Smooth muscle cell of trachea (primary cell): ENCODE measurements around the gene HSBP1L1. TPM values are rescaled to one million over a fixed set of nuclear protein-coding genes. Genes with fewer than 3 reads are reported as not detected.

Experiments used
- total RNA-seq: library from RNA; depleted of rRNA; stranded (reverse); fragments of >200 nt; gene quantifications from 2 replicates; pipeline ENCODE4 v1.2.1, GENCODE V29; 2014

HSBP1L1 gene
- 4.0 and 5.8 TPM in 2 replicates for total RNA-seq

GRCh38 chr18:79964330-79965118 is at the start of gene HSBP1L1:
Gene HSBP1L1 (plus strand): TSS chr18:79964643. CDS start chr18:79964736, 93 bp downstream.

GRCh38 chr18:79951545-79952455 is 12.6 kb upstream of the HSBP1L1 start, which contains the start of gene SLC66A2:
Gene SLC66A2 (minus strand): TSS chr18:79951653. CDS start chr18:79950926, 727 bp downstream.

GRCh38 chr18:79988451-79989194 is 24.2 kb downstream of the HSBP1L1 start, which contains the start of gene TXNL4A:
Gene TXNL4A (minus strand): TSS chr18:79988563. CDS start chr18:79988392, 171 bp downstream.

Other genes with a start within 250 kb of the HSBP1L1 start
- gene KCNG2, start 166.7 kb upstream of the HSBP1L1 start, total RNA-seq: 0.73 and 3.3 TPM in 2 replicates
- gene SLC66A2, start 13.0 kb upstream of the HSBP1L1 start, total RNA-seq: 40.3 and 64.3 TPM in 2 replicates
- 30.3 and 58.5 TPM in 2 replicates for gene TXNL4A, start 23.9 kb downstream of the HSBP1L1 start, total RNA-seq
- gene RBFA, start 69.8 kb downstream of the HSBP1L1 start, total RNA-seq: 23.7 and 29.4 TPM in 2 replicates
- gene ADNP2, start 144.6 kb downstream of the HSBP1L1 start, total RNA-seq: 16.9 and 22.4 TPM in 2 replicates